Neural crest cell (in vitro differentiated cells): ENCODE measurements around the gene NUBPL. TPM values are rescaled to one million over a fixed set of nuclear protein-coding genes. Genes with fewer than 3 reads are reported as not detected.

Experiments used
- DNase-seq: peaks from one replicate; pipeline ENCODE4 v3.0.0; 2021; ENCODE audit warnings: low read depth, mixed read lengths, low spot score
- H3K27ac Mint-ChIP-seq: one replicate; pipeline ENCODE4 v1.8.0; 2021; ENCODE audit warnings: mild to moderate bottlenecking, mixed read lengths; ENCODE audit not compliant: unreplicated experiment
- H3K27me3 Mint-ChIP-seq: 2 replicates; pipeline ENCODE4 v1.8.0; 2021; ENCODE audit warnings: low read depth, mild to moderate bottlenecking, mixed read lengths
- H3K36me3 Mint-ChIP-seq: 2 replicates; pipeline ENCODE4 v1.8.0; 2021; ENCODE audit warnings: low read depth, mild to moderate bottlenecking, mixed read lengths
- H3K4me1 Mint-ChIP-seq: 2 replicates; pipeline ENCODE4 v1.8.0; 2021; ENCODE audit warnings: mixed read lengths
- H3K4me3 Mint-ChIP-seq: one replicate; pipeline ENCODE4 v1.8.0; 2021; ENCODE audit warnings: mild to moderate bottlenecking, mixed read lengths
- H3K9me3 Mint-ChIP-seq: 2 replicates; pipeline ENCODE4 v1.8.0; 2021; ENCODE audit warnings: mixed read lengths
- CTCF ChIP-seq: fragments of 200-600 bp; sonication (generic); conservative IDR thresholded peaks from 2 replicates; pipeline ENCODE4 v1.5.0; 2021; ENCODE audit warnings: antibody characterized with exemption, mild to moderate bottlenecking
- total RNA-seq: library from RNA; stranded (reverse); gene quantifications from 2 replicates; pipeline ENCODE4 v1.2.1, GENCODE V29; 2021

Gene NUBPL
- total RNA-seq, 1 donor from 2014 or later = 13.2 TPM

- Mint-ChIP-seq H3K4me1 (peaks cover 6% of the 10 kb centered on the region), H3K27me3 (no peaks in the 10 kb centered on the region), H3K27ac (no peak overlapping the region), H3K4me3 (no peak overlapping the region), H3K9me3 (no peaks in the 10 kb centered on the region), H3K36me3 (no peaks in the 10 kb centered on the region)
- no peak for DNase-seq
- TF ChIP-seq CTCF = no peak
Measured at GRCh38 chr14:31879661-31880348, 318.6 kb downstream of the NUBPL start.

GRCh38 chr14:31880935-31881334 is 319.7 kb downstream of the NUBPL start:
- Mint-ChIP-seq H3K27ac (no peak overlapping the region), H3K27me3 (no peaks in the 10 kb centered on the region), H3K9me3 (no peaks in the 10 kb centered on the region), H3K36me3 (no peaks in the 10 kb centered on the region), H3K4me3 (no peak overlapping the region), H3K4me1 (peaks cover 7% of the 10 kb centered on the region)
- no peak for TF ChIP-seq CTCF
- no peak for DNase-seq

- Mint-ChIP-seq H3K9me3 (no peaks in the 10 kb centered on the region), H3K27ac (no peak overlapping the region), H3K36me3 (no peaks in the 10 kb centered on the region), H3K4me1 (peaks cover 15% of the 10 kb centered on the region), H3K27me3 (no peaks in the 10 kb centered on the region), H3K4me3 (no peak overlapping the region)
- TF ChIP-seq CTCF = no peak
- no peak for DNase-seq
Measured at GRCh38 chr14:31881531-31882310, 320.5 kb downstream of the NUBPL start.

GRCh38 chr14:31884238-31884637 is 323.0 kb downstream of the NUBPL start:
- Mint-ChIP-seq H3K4me3 (no peak overlapping the region), H3K9me3 (no peaks in the 10 kb centered on the region), H3K27ac (no peak overlapping the region), H3K27me3 (no peaks in the 10 kb centered on the region), H3K36me3 (no peaks in the 10 kb centered on the region), H3K4me1 (peaks cover 13% of the 10 kb centered on the region)
- no peak for TF ChIP-seq CTCF
- DNase-seq = no peak

- DNase-seq = no peak
- H3K36me3 Mint-ChIP-seq = no peaks in the 10 kb centered on the region
- no peaks in the 10 kb centered on the region for H3K9me3 Mint-ChIP-seq
- no peak overlapping the region for H3K4me3 Mint-ChIP-seq
- H3K4me1 Mint-ChIP-seq = peaks cover 13% of the 10 kb centered on the region
- no peaks in the 10 kb centered on the region for H3K27me3 Mint-ChIP-seq
- no peak overlapping the region for H3K27ac Mint-ChIP-seq
- no peak for TF ChIP-seq CTCF
Measured at GRCh38 chr14:31884776-31885379, 323.7 kb downstream of the NUBPL start.
